Parathyroid adenoma (tissue), 2 donors: ENCODE measurements around the gene PRKD3.

Experiments used
- H2AFZ ChIP-seq: fragments of 300-600 bp; sonication (generic); one replicate; pipeline ENCODE4 v1.7.0; 2017; ENCODE audit warnings: antibody characterized with exemption, mild to moderate bottlenecking
- H3K27ac ChIP-seq: fragments of 300-600 bp; sonication (generic); one replicate; pipeline ENCODE4 v1.7.0; 2017
- H3K27me3 ChIP-seq: fragments of 300-600 bp; sonication (generic); one replicate; pipeline ENCODE4 v1.7.0; 2017; ENCODE audit warnings: low read length; ENCODE audit not compliant: control insufficient read depth, insufficient read depth
- H3K36me3 ChIP-seq: fragments of 300-600 bp; sonication (generic); one replicate; pipeline ENCODE4 v1.7.0; 2017; ENCODE audit warnings: low read length; ENCODE audit not compliant: control insufficient read depth, insufficient read depth
- H3K4me1 ChIP-seq: fragments of 300-600 bp; sonication (generic); one replicate; pipeline ENCODE4 v1.7.0; 2017; ENCODE audit warnings: control low read depth
- H3K4me2 ChIP-seq: fragments of 300-600 bp; sonication (generic); one replicate; pipeline ENCODE4 v1.7.0; 2017; ENCODE audit warnings: low read length
- H3K4me3 ChIP-seq: fragments of 300-600 bp; sonication (generic); one replicate; pipeline ENCODE4 v1.7.0; 2017; ENCODE audit warnings: low read depth, low read length
- H3K79me2 ChIP-seq: fragments of 300-600 bp; sonication (generic); one replicate; pipeline ENCODE4 v1.7.0; 2017; ENCODE audit warnings: control low read depth
- H3K9ac ChIP-seq: fragments of 300-600 bp; sonication (generic); one replicate; pipeline ENCODE4 v1.7.0; 2017; ENCODE audit warnings: mild to moderate bottlenecking
- H3K9me3 ChIP-seq: fragments of 300-600 bp; sonication (generic); one replicate; pipeline ENCODE4 v1.7.0; 2017; ENCODE audit warnings: low read length; ENCODE audit not compliant: control insufficient read depth
- CTCF ChIP-seq: fragments of 300-600 bp; sonication (generic); IDR thresholded peaks from one replicate; pipeline ENCODE4 v1.7.0; 2017; ENCODE audit warnings: antibody characterized with exemption, mild to moderate bottlenecking
- donor health status: primary hyperparathyroidism.

PRKD3 gene

GRCh38 chr2:37338933-37339332, 14.3 kb upstream of the PRKD3 start:
- Histone ChIP-seq H3K9me3 (no peaks in the 10 kb centered on the region), H3K79me2 (no peaks in the 10 kb centered on the region), H3K4me2 (no peak overlapping the region), H3K4me1 (no peaks in the 10 kb centered on the region), H3K4me3 (no peak overlapping the region), H2AFZ (no peak overlapping the region), H3K36me3 (no peaks in the 10 kb centered on the region), H3K9ac (no peak overlapping the region), H3K27me3 (no peaks in the 10 kb centered on the region), H3K27ac (no peak overlapping the region)
- no peak for TF ChIP-seq CTCF

- Histone ChIP-seq H3K36me3 (no peaks in the 10 kb centered on the region), H3K27ac (no peak overlapping the region), H3K9me3 (no peaks in the 10 kb centered on the region), H3K4me3 (no peak overlapping the region), H3K79me2 (no peaks in the 10 kb centered on the region), H3K4me1 (no peaks in the 10 kb centered on the region), H3K4me2 (no peak overlapping the region), H2AFZ (no peak overlapping the region), H3K27me3 (no peaks in the 10 kb centered on the region), H3K9ac (no peak overlapping the region)
- TF ChIP-seq CTCF, result no peak
Observed at GRCh38 chr2:37337620-37338280, 13.1 kb upstream of the PRKD3 start.

GRCh38 chr2:37335604-37336003, 11.0 kb upstream of the PRKD3 start:
- H3K4me2 ChIP-seq, result no peak overlapping the region
- H3K9me3 ChIP-seq, result no peaks in the 10 kb centered on the region
- no peak overlapping the region for H3K9ac ChIP-seq
- H3K36me3 ChIP-seq, result no peaks in the 10 kb centered on the region
- H3K4me3 ChIP-seq, result no peak overlapping the region
- no peak overlapping the region for H3K27ac ChIP-seq
- no peak for TF ChIP-seq CTCF
- no peaks in the 10 kb centered on the region for H3K27me3 ChIP-seq
- H3K4me1 ChIP-seq, result no peaks in the 10 kb centered on the region
- no peak overlapping the region for H2AFZ ChIP-seq
- no peaks in the 10 kb centered on the region for H3K79me2 ChIP-seq

GRCh38 chr2:37333256-37333655, 8.6 kb upstream of the PRKD3 start:
- Histone ChIP-seq H3K27ac (no peak overlapping the region), H2AFZ (no peak overlapping the region), H3K9me3 (no peaks in the 10 kb centered on the region), H3K27me3 (no peaks in the 10 kb centered on the region), H3K4me3 (no peak overlapping the region), H3K4me2 (no peak overlapping the region), H3K4me1 (no peaks in the 10 kb centered on the region), H3K9ac (no peak overlapping the region), H3K36me3 (no peaks in the 10 kb centered on the region), H3K79me2 (no peaks in the 10 kb centered on the region)
- TF ChIP-seq CTCF, result no peak

- Histone ChIP-seq H3K4me1 (no peaks in the 10 kb centered on the region), H3K79me2 (no peaks in the 10 kb centered on the region), H3K9me3 (no peaks in the 10 kb centered on the region), H3K4me3 (no peak overlapping the region), H3K9ac (no peak overlapping the region), H2AFZ (no peak overlapping the region), H3K27me3 (no peaks in the 10 kb centered on the region), H3K36me3 (no peaks in the 10 kb centered on the region), H3K4me2 (no peak overlapping the region), H3K27ac (no peak overlapping the region)
- TF ChIP-seq CTCF, result no peak
Observed at GRCh38 chr2:37332560-37332959, 7.9 kb upstream of the PRKD3 start.
